HG03378 (cell line): ENCODE measurements around the gene OSBPL3.

Experiments
- ATAC-seq: cut with Tn5 transposase; IDR thresholded peaks from one replicate; pipeline ENCODE4 v1.9.1; 2021; ENCODE audit warnings: mild to moderate bottlenecking, moderate library complexity; ENCODE audit not compliant: unreplicated experiment

Gene OSBPL3

DNA sequence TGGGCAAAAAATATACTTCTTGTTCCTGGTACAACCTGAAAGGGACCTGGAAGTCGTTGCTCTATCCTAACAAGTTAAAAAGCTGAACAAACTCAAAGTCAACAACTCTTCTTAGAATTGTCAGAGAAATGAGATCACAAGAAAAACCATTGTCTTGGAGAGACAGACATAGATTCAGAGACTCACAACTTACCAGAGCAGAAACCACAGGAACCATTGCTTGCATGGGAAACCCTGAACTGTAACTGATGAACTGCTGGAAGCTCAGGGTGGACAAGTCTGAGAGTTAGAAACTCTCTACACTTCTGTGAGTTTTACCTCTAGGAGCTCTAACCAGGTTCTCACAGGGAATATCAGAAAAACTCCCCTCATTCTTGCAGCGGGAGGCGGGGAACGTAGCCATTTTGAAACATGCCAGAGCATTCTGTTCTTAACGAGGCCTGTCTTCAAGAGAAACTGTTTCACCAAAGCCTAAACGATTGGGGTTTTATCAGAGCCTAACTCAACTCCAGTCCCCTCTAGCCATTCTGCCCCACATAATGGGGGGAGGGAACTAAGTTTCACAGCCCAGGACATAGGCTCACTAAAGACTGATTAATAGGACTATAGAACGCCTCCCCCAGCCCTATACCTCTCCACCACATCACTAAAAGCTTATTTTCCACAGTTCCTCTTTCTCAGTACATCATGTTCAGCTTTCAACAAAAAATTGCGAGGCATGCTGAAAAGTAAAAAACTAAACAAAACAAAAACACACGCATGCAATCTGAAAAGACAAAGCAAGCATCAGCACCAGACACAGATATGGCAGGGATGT, 210.8 kb downstream of the OSBPL3 start:
- ATAC-seq: no peak

GRCh38 chr7:24767878-24768569, 212.0 kb downstream of the OSBPL3 start:
- no peak for ATAC-seq

DNA sequence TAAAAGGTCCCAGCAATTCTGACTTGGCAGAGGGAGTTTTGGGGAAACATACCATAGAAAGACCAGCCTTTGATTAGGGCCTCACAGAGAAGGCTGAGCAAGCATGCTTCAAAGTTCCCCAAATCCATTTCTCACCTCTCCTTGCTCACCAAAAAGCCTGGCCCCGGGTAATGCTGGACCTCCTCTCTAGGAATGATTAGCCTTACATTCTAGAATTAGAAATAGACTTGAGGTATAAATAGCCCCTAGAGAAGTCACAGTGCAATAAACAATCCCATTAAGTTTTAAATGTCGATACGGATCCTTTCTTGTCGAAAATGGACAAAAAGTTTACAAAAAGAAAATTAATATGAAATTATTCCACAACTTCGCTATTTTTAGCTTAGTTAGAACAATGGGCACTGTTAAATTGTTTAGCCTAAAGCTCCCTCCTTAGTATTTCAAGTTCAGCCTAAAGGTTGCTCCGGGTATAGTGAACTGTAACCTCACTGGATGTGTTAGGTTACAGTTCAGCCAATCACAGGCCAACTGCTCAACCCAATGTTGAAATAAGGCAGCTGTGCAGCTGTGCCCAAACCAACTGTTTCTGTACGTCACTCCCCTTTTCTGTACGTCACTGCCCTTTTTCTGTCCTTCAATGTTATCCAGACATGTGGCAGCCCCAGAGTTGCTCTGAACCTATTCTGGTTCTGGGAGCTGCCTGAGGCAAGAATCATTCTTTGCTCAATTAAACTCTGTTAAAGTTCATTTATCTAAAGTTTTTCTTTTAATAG, 214.8 kb downstream of the OSBPL3 start:
- no peak for ATAC-seq

GRCh38 chr7:24764011-24764410, 216.0 kb downstream of the OSBPL3 start:
- ATAC-seq: no peak

GRCh38 chr7:24763303-24763901, 216.6 kb downstream of the OSBPL3 start:
- no peak for ATAC-seq

DNA sequence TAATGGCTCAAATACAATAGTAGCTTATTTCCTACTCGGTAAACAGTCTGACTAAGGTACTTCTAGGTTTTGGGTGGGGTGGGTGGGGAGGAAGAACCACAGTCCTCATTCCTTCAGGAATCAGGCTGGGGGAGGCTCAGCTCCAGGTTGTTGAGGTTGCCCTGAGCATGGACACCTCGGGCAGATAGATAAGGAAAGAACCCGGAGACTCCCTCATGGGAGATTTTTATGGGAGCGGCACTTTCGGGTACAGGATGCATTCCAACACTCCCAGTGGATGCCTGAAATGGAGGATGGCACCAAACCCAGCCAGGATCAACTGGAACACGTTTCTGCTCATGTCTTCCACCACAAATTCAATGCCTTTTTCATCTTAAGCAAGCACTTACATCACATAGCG, 217.2 kb downstream of the OSBPL3 start:
- no peak for ATAC-seq

- ATAC-seq: no peak
These were observed 219.0 kb downstream of the OSBPL3 start for GRCh38 chr7:24760968-24761367.

GRCh38 chr7:24757353-24758275, 222.4 kb downstream of the OSBPL3 start, which contains the start of gene GSDME:
GSDME (minus strand) TSS chr7:24757464; CDS start chr7:24749774, 7,690 bp downstream.
- no peak for ATAC-seq

DNA sequence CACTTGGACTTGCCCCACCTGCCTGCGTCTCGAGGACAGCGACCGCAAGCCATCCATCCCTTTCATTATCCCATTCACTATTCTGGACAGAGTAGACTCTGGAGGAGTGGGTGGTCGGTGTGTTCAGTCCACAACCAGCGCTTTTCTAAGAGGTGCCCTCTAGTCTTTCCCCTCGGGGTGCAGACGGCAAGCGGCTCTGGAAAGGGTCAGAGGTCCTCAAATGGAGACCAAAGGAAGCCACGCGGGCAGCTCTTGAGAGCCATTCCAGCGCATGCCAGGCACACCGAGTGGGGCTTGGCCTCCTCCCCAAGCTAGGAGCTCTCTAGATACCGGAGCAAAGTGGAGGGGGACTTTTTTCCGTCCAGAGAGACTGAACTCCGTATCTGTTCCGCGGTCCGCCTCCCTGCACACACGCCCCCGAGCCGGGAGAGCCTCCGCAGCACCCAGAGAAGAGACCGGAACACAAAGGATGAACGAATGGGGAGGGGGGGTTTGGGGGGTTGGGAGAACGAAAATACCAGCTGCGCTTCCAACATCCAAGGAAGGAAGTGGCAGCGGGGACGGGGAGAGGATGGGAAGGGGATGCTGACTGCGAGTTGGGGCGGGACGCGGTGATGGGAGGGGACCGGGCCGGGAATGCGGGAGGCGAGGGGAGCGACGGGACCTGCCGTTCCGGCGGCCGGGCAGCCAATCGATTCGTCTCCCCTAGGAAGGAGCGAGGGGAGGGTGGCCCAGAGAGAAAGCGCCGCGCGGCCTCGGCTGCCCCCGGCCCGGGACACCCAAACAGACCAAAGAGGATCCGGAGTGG, 223.2 kb downstream of the OSBPL3 start:
- ATAC-seq: no peak

DNA sequence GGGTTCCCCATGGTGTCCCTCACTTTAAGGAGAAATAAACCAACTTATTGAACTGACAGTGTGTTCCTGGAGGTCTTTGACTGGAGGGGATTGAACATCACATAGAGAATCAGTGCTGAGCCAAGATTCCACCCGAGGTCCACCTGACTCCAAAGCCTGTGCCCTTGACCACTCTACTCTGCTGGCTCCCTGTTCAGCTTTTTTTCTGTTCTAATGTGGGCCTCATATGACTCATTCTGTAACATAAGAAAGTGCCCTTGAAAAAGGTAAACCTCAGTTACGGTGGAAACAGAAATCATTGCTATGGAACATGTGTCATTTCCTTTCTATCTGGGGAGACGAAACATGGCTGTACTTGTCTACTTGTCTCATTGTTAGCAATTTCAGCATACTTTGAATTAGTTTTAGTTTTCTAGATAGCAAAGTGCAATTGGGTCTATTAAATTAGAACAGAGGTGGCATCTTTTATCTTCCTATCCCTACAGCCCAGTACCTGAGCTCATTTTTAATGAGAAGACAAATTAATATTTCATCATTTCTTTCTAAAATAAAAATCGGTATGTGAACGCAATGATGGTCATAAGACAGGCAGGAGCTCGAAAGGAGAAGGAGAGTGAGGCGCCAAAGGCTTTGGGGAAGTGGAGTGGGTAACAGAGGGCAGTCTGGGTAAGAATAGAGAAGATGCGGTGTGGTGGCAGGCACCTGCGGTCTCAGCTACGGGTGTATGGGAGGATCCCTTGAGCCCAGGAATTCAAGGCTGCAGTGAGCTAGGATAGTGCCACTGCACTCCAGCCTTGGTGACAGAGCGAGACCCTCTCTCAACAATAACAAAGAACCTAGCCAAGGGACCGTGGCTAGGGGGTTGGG, 224.2 kb downstream of the OSBPL3 start:
- peak; percentile 83 for ATAC-seq

DNA sequence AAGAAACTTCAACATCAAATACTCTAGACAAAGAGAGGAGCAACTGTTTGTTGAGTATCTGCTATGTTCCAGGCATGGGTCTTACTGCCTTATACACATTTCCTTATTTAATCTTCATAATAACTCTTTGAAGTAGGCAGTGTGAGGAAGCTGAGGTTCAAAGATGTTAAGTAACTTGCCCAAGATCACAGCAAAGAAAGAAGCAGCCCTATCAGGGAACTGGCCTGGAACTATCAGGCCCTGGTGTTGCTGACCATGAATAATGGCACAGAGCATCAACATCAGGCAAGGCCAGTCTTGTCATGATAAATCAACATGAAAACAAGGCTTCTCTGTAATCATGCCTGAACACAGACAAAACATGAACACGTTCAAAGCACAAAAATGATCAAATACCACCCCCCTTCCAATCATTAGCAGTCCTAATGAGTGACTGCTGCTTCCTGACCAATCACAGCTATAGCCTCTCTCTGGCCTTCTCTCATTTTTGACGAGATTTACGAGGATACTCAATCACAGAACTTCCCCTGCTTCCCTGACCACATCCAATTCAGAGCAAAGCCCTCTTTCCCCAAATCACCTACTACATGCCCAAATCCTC, 225.0 kb downstream of the OSBPL3 start:
- ATAC-seq: no peak

GRCh38 chr7:24752073-24752800, 227.7 kb downstream of the OSBPL3 start:
- no peak for ATAC-seq

DNA sequence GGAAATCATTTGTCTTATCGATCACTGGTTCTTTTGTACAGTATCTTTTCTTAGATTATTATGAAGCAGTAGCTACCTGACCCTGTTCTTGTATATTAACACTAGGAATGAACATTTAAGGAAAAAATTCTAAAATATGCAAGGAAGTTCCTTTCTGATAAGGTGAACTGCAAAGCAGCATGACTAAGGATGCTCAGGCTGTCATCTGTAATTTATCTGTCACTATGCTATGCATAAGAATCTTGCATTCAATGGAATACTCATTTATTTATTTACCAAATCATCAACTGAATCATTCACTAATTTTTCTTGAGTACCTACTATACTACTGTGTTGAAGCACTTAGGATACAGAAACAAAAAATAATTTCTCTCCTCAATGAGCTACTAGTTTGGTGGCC, 228.5 kb downstream of the OSBPL3 start:
- no peak for ATAC-seq

DNA sequence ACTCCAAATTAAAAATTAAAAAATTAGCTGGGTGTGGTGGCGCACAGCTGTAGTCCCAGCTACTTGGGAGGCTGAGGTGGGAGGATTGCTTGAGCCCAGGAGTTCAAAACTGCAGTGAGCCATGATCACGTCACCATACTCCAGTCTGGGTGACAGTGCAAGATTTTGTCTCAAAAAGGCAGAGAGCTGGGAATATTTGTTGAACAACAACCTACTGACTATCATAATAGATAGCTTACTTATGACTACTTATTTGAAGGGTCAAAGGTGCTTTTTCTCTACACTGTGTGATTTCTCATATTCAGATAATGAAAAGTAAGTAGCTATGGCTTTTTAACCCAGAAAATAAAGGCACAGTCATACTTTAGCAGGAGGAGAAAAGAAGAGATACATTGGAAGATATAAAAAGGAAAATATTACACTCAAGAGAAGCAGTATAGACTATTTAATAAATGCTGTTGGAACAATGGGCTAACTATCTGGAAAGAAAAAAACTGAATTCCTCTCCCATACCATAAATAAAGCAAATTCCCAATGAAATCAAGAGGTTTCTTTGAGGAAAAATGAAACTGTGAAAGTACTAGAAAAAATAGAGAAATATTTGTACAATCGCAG, 229.4 kb downstream of the OSBPL3 start:
- ATAC-seq: no peak

DNA sequence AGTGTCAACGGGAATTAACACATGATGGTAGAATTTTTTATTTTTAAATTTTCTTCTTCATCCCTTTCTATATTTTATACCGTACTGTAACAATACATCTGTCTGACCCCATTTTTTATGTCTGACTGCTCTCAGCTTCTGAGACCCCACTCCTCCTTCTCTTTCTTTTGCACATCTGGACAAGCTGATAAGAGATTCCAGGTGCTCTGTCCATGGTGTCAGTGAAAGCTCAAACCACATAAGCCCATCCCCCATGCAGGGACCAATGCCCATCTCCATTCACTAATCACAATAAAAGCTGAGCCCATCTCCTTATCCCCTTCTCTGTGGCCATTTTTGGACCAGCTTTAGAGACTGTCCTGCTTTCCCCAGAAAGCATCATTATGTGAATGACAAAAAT, 231.5 kb downstream of the OSBPL3 start:
- no peak for ATAC-seq
